ENCODE data around the gene BCL11A. TPM values are rescaled to one million over a fixed set of nuclear protein-coding genes. Genes with fewer than 3 reads are reported as not detected.

BCL11A gene
- total RNA-seq, 1 donor from 2014 or later, result 2.2 TPM

- no peak for DNase-seq (ENCODE audit: low read depth, low spot score)
- no peak for TF ChIP-seq CTCF (conservative IDR thresholded peaks at IDR 0.05)
- Mint-ChIP-seq H3K27ac (ENCODE audit: unreplicated experiment) (no peak overlapping the region), H3K4me3 (no peak overlapping the region), H3K9me3 (peaks cover 4% of the 10 kb centered on the region), H3K4me1 (peaks cover 36% of the 10 kb centered on the region), H3K36me3 (ENCODE audit: low read depth) (peaks cover 6% of the 10 kb centered on the region), H3K27me3 (ENCODE audit: low read depth) (no peaks in the 10 kb centered on the region)
Observed at GRCh38 chr2:60453872-60454271, 99.6 kb downstream of the BCL11A start.

- no peak overlapping the region for H3K4me3 Mint-ChIP-seq
- peak; percentile 46 for DNase-seq (ENCODE audit: low read depth, low spot score)
- no peak overlapping the region for H3K27ac Mint-ChIP-seq (ENCODE audit: unreplicated experiment)
- peaks cover 36% of the 10 kb centered on the region for H3K4me1 Mint-ChIP-seq
- peaks cover 4% of the 10 kb centered on the region for H3K9me3 Mint-ChIP-seq
- no peaks in the 10 kb centered on the region for H3K27me3 Mint-ChIP-seq (ENCODE audit: low read depth)
- no peak for TF ChIP-seq CTCF (conservative IDR thresholded peaks at IDR 0.05)
- peaks cover 6% of the 10 kb centered on the region for H3K36me3 Mint-ChIP-seq (ENCODE audit: low read depth)
Observed at GRCh38 chr2:60453301-60453700, 100.2 kb downstream of the BCL11A start.

- peak overlapping the region; percentile 89 for H3K27ac Mint-ChIP-seq (ENCODE audit: unreplicated experiment)
- no peak overlapping the region for H3K4me3 Mint-ChIP-seq
- H3K36me3 Mint-ChIP-seq (ENCODE audit: low read depth), result no peaks in the 10 kb centered on the region
- H3K4me1 Mint-ChIP-seq, result peaks cover 35% of the 10 kb centered on the region
- no peak for DNase-seq (ENCODE audit: low read depth, low spot score)
- no peak for TF ChIP-seq CTCF (conservative IDR thresholded peaks at IDR 0.05)
- no peaks in the 10 kb centered on the region for H3K9me3 Mint-ChIP-seq
- no peaks in the 10 kb centered on the region for H3K27me3 Mint-ChIP-seq (ENCODE audit: low read depth)
Observed at GRCh38 chr2:60450488-60450887, 103.0 kb downstream of the BCL11A start.

- H3K27ac Mint-ChIP-seq (ENCODE audit: unreplicated experiment), result no peak overlapping the region
- no peaks in the 10 kb centered on the region for H3K36me3 Mint-ChIP-seq (ENCODE audit: low read depth)
- no peaks in the 10 kb centered on the region for H3K9me3 Mint-ChIP-seq
- no peak overlapping the region for H3K4me3 Mint-ChIP-seq
- no peaks in the 10 kb centered on the region for H3K27me3 Mint-ChIP-seq (ENCODE audit: low read depth)
- no peak for DNase-seq (ENCODE audit: low read depth, low spot score)
- no peak for TF ChIP-seq CTCF (conservative IDR thresholded peaks at IDR 0.05)
- H3K4me1 Mint-ChIP-seq, result peaks cover 15% of the 10 kb centered on the region
Observed at GRCh38 chr2:60447943-60448342, 105.5 kb downstream of the BCL11A start.

- no peaks in the 10 kb centered on the region for H3K27me3 Mint-ChIP-seq (ENCODE audit: low read depth)
- TF ChIP-seq CTCF (conservative IDR thresholded peaks at IDR 0.05), result no peak
- H3K4me1 Mint-ChIP-seq, result peaks cover 9% of the 10 kb centered on the region
- no peak for DNase-seq (ENCODE audit: low read depth, low spot score)
- H3K36me3 Mint-ChIP-seq (ENCODE audit: low read depth), result no peaks in the 10 kb centered on the region
- no peaks in the 10 kb centered on the region for H3K9me3 Mint-ChIP-seq
- H3K27ac Mint-ChIP-seq (ENCODE audit: unreplicated experiment), result no peak overlapping the region
- H3K4me3 Mint-ChIP-seq, result no peak overlapping the region
Observed at GRCh38 chr2:60446413-60447267, 106.8 kb downstream of the BCL11A start.

Measured in neural crest cell (in vitro differentiated cells).